CD4-positive, alpha-beta T cell treated with Interleukin-1 beta for 1 hour (primary cell): ENCODE measurements around the gene CCDC188.
"Not testable (repeated sequence)": the region's sequence is repeated elsewhere in the genome, so short reads cannot be mapped to it uniquely, and the experiment has no call there.

Experiments used
- DNase-seq, 2 donors: peaks; one replicate each; pipeline ENCODE4 v3.0.0-alpha.2; 2020 to 2022

The CCDC188 gene

DNA sequence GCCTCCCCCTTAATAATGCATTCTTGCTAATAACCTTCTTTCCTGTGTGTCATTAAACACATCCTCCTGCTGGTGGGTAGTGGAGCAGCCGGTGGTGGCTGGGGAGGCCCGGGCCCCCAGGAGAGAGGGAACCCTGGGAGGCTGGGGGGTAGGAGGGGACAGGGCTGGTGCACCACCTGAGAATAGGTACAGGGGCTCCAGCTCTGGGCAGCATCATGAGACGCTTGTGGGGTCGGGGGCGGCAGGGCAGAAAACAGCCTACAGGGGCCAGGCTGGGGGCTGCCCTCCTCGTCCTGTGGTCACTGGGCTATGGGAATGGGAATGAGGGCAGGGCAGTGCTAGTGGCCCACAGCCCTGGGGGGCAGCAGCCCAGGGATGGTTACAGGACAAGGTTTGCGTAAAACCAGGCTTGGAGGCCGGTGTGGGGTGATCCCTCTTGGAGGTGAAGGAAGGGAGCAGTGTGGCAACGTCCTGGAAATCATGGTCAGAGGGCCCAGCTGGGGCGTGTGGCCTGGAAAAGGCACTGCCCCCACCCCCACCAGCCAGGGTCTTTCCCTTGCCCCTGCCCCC, 18.5 kb upstream of the CCDC188 start:
- no peak for DNase-seq

DNA sequence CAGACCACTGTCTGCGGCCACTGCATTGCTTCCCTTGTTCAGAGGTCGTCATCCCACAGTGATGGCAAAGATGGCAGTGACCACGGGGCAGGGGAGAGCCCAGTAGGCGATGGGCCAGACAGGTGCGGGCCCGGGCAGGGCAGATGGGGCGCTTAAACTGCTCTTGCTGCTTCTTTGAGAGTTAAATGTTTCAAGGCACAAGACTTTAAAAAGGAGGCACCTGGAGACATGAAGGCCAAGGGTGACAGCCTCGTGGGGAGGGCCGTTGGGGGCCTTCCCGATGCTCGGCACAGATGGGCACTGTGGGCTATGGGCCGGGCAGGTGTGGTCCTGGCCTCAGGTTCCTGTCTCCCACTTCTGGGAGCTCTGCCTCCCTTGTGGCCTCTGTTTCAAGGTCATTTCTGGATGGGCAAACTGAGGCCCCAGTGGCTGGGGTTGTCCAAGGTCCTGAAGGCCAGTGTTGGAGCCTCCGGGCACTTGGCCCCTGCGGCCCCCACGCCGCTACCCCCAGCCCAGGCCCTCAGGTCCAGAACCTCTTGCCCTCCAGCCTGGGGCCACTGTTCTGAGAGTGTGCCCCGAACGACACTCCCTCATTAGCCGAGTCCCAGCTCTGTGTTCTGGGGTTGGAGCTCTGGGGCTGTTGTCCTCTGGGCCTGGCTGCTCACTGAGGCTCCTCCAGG, 16.9 kb upstream of the CCDC188 start:
- no peak for DNase-seq

DNA sequence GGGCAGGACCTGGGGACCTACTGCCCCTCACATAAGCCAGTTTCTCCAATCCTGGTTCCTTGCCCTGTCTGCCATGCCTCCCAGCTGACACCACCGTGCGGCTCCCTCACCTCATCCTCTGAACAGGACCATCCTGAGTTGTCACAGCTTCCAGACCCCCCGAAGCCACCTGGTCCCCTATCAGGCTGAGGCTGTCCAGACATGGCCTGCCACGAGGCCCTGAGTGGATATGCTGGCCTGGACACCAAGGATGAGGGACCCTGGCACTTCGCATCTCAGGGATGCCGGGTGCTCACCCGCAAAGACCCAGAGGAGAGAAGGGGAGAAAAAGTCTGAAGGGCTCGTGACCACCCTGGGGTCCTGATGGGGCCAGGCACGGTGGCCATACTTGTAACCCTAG, 15.8 kb upstream of the CCDC188 start:
- DNase-seq = no peak

DNA sequence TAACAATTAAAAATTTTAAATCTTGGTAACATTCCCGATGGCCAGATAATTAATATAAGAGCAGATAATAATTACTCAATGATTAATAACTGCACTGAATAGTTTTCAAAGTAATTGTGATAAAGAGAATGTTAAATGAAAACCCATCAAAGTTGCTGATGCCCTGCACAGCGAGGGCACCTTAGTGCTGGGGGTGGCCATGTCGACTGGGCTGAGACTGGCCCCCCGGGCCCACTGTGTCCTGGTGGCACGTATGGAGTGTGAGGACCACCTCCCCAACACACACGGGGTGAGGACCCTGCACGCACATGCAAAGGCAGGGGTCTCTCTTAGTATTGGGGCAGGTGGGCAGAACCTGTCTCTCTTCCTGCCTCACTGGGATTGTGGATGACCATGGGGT, 15.1 kb upstream of the CCDC188 start:
- DNase-seq = no peak

DNA sequence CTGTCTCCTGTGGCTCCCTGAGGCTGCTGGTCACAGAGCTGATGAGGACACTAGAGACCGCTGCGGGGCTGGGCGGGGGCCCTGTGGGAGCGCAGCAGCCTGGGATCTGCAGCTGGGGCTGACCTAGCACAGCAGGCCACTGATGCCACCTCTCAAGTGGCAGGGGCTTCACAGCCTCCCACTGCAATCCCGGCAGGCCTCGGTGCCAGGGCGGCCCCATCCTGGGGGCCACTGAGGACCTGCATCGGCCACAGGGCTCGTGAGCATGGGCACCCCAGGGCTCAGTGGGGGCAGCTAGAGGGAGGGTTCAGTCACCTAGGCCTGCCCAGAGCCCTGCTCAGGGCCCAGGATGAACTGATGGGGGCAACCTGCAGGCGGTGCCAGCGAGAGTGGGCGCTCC, 14.6 kb upstream of the CCDC188 start:
- DNase-seq = no peak

DNA sequence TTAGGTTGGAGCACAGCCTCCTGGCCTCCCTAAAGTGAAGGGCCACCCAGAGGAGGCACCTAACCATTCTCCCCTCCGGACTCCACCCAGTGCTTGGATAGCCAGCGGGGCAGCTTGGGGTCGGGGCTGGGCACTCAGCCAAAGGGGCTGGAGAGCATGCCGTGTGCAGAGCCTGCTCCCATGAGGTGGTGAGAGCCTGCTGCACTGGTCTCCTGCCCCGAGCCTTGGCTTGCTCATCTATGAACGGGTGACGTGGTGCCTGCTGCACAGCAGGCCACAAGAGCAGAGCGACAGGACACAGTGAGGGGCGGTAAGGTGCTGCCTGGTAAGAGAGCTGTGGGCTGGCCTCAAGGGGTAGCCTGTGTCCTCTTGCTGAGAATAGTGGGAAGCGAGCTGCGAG, 14.0 kb upstream of the CCDC188 start:
- DNase-seq = no peak

DNA sequence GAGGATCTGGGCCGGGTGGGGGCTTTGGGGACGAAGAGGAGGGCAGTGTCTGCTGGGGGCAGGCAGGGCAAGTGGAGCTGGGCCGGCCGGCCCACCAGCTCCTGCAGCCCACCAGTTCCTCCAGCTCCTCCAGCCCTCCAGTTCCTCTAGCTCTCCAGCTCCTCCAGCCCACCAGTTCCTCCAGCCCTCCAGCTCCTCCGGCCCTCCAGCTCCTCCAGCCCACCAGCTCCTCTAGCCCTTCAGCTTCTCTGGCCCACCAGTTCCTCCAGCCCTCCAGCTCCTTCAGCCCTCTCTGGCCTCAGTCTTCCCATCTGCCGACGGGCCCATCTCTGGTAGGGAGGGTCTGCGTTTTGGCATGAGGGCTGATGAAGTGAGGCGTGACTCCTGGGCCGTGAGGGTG, 9.2 kb upstream of the CCDC188 start:
- DNase-seq = no peak

DNA sequence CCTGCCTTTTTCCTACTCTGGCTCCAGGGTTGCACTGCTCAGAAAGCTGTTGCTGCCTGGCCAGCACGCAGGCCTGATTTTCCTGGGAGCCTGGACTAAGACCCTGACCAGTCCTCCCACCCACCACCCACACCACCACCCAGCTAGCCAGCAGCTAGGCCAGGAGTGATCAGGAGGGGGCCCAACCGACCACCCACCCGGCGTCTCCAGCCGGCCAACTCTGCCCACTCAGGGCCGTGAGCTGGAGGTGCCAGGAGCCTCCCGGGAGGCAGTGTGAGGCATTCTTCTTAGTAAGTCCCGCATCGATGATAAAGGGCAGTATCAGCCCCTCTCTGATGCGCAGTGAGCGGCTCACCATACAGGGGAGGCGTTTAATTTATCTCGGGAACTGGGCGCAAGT, 8.7 kb upstream of the CCDC188 start:
- DNase-seq = not testable (repeated sequence)

DNA sequence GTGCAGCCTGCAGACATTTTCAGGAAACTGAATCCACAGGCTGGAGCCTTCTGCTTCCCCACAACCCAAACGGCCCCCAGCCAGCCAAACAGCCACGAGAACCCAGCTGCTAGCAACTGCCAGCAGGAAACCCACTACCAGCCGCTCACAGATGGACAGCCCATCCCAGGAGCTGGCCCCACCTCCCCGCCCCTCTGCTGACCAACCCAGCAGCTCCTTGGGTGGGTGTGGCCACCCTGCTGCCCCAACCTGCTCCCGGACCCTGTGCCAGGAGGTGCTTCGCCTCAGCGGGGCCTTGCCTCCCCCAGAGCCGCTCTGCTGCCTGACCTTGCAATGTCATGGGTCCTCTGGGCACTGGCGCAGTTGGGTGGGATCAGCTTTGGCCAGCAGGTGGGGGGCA, 8.2 kb upstream of the CCDC188 start:
- no peak for DNase-seq

DNA sequence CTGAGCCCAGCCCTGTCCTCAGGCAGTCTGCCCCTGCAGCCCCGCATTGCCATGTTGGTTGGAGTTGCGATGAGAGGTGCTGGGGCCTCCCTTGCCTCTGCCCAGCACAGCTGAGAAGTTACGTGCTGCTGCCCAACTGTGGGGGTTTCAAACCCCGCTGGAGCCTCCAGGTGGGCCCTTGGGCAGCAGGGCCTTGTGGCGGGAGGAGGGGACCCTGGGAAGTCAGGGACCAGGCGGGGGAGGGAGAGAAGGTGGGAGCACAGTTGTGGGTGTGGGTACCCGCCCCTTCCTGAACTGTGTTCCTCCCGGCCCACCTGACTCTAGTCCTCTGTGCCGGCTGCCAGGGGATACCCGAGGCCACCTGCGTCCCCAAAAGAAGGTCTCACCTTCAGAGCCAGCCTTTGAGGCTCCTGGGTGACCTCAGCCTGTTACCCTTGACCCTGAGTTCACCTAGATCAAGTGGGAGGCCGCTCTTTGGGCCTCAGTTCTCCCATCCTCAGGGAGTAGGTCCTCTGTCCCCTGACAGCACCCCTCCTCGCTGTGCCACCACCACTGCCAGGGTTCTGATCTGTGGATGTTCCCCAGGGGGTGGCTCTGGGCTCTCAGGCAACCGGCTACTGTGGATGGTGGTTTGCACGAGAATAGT, 7.7 kb upstream of the CCDC188 start:
- no peak for DNase-seq

DNA sequence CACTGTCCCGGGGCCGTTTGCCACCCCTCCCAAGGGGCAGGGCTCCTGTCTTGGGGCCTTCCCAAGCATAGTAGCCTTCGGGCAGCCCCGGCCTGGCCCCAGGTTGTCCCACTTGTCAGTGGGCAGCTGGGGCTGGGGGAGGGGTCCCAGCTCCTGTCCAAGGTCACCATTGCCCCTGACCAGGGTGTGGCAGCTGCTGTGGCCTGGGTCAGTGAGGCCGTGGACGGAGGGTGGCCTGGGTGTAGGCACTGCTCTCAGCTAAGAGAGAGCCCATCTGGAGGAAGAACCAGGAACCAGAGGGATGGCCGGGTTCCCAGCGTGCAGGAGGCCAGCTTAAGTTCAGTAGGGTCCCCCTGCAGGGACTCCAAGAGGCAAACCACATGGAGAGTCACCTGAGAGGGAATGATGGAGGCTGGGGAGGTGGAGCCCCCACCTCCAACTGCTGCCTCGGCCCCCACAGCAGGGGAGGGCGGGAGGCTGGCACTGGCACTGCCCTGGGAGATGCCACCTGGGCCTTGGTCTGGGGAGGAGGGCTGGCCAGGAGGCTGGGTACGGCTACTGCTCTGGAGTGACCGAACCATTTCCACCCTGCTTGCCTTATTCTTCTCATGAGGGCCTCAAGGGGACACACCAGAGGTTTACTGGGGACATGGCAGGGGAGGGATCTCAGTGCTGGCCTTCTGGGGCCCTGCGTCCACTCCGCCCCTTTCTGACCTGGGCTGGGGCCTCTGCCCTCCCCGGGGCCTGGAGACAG, 6.8 kb upstream of the CCDC188 start:
- DNase-seq = no peak

DNA sequence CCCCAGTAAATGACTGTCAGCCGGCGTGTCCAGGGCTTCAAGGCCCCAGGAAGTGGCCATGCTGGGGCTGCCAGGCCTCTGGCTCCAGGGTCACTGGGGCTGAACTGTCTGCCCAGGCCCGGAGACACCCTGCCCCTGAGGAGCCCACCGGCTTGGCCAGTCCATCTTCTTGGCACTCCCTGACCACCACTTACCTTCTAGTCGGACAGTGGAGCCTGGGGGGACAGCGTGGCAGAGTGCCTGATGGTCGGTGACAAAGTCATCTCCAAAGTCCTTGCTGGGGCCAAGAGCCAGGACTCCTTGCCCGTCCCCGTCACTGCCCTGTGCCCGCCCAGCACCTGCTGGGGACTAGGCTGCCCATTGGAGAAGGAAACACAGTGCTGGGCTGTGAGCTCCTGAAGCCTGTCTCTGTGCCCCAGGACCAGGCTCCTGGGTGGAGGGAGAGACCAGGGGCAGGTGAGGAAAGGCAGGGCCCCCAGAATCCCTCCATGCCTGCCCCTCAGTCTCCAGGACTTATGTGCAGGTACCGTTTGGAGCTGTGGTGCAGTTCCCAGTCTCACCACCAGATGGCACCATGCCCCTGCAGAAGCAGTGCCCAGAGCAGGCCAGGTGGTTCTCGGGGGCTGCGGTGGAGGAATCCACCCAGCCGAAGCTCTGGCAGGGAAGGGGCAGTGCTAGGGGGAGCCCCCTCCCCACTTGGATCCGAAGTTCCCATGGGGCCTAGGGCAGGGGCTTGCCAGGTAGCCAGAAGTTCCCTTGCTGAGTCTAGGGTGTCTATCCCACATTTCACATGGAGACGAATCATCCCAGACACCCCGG, 6.0 kb upstream of the CCDC188 start:
- peak; percentile 86 to 88 for DNase-seq

DNA sequence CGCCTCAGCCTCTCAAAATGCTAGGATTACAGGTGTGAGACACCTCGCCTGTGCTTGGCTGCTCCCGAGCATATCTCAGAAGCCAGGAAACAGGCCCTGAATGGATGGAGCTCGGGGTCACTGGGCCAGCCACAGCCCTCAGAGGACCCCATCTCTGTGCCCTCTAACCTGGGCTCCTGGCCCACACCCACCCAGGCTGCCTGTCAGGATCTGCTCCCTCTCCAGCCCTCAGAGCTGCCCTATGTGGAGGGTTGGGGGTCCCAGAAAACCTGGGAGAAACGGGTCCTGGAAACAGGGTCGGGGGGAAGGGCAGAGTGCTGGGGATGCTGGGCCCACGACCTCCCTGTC, 5.2 kb upstream of the CCDC188 start:
- DNase-seq = no peak

DNA sequence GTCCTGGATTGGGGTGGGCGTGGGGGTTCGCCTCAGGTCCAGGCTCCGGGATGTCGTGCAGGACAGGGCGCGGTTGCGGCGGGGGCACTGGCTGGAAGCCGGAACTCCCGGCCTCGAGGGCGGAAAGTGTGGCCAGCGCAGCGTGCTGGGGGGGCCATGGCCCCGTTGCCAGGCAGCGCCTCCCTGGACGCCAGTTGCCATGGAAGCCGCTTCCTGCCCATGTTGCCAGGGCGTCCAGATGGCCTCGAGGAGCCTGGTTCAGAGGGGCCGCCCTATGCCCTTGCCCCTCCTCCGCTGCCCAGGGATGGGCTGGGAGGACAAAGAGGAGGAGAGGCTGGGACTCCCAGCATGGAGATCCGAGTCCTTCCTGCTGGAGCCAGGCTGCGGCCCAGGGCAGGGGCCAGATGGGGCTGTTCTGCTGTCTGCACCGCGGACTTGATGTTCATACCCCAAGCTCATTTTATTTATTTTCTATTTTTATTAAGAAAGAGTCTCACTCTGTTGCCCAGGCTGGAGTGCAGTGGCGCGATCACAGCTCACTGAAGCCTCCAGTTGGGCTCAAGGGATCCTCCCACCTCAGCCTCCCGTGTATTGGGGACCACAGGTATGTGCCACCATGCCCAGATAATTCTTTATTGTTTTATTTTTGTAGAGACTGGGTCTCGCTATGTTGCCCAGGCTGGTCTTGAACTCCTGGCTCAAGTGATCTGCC, 4.6 kb upstream of the CCDC188 start:
- peak; percentile 12 to 13 for DNase-seq

DNA sequence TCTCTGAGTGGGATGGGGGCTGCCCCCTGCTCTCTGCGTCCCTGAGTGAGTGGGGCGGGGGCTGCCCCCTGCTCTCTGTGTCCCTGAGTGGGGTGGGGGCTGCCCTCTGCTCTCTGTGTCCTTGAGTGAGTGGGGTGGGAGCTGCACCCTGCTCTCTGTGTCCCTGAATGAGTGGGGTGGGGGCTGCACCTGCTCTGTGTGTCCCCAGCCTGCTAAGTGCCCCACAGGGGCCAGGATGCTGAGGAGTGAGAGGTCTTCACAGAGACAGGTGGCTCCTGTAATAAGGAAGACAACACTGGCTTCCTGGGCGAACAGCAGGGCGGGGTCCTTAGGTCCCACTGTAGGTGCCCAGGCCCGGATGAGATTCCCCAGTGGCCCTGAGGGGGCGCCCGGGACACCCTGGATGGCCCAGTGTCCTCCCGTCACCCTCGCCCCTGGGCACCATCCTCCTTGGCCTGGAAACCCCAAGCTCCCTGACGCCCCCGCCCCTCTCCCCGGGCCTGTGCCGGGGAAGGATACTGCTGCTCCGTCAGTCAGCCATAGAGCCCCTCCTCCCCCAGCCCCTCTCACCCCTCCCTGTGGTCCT, 3.8 kb upstream of the CCDC188 start:
- no peak for DNase-seq

DNA sequence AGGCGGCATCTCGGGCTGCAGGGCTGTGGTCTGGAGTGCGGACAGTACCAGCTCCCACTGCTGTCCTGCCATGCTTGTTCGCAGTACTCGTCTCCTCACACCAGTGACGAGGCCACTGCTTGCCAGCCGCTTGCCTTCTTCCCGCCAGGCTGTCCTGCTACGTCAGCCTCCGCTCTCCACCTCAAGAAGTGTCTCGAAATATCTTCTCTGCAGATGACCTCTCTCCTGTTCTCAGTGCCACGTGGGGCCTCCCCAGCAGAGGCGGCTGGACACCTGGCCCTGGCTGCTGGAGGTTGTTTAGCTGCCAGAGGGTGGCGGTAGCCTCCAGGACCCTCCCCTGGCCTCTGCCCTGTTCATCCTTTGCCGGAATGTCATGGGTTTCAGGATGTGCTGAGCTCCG, 3.1 kb upstream of the CCDC188 start:
- no peak for DNase-seq

DNA sequence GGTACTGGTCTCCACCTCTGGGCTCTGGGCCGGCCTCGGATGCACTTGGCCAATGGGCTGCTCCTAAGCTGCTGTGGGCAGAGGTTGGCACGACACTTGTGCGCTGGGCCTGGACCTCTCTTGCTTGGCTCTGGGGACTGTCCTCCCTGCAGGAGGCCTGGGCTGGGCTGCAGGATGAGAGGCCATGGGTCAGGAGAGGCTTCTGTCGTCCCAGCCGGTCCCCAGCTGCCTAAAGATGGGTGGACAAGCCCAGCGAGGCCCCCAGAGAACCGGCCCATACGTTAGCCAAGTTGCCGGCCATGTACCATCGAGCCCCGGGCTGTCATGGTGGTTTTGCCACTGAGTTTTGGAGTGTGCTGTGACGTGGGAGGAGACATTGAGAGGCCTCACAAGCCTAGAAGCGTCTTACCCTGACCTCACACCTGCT, 1.6 kb upstream of the CCDC188 start:
- no peak for DNase-seq

DNA sequence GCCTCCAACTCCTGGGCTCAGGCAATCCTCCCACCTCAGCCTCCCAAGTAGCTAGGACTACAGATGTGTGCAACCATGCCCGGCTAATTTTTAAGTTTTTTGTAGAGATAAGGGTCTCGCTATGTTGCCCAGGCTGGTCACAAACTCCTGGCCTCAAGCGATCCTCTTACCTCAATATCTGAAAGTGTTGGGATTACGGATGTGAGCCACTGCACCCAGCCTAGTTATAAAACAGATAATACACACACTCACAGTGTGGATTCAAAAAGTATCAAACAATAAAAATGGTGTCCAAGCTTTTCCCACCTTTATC, 377 bp upstream of the CCDC188 start:
- no peak for DNase-seq

DNA sequence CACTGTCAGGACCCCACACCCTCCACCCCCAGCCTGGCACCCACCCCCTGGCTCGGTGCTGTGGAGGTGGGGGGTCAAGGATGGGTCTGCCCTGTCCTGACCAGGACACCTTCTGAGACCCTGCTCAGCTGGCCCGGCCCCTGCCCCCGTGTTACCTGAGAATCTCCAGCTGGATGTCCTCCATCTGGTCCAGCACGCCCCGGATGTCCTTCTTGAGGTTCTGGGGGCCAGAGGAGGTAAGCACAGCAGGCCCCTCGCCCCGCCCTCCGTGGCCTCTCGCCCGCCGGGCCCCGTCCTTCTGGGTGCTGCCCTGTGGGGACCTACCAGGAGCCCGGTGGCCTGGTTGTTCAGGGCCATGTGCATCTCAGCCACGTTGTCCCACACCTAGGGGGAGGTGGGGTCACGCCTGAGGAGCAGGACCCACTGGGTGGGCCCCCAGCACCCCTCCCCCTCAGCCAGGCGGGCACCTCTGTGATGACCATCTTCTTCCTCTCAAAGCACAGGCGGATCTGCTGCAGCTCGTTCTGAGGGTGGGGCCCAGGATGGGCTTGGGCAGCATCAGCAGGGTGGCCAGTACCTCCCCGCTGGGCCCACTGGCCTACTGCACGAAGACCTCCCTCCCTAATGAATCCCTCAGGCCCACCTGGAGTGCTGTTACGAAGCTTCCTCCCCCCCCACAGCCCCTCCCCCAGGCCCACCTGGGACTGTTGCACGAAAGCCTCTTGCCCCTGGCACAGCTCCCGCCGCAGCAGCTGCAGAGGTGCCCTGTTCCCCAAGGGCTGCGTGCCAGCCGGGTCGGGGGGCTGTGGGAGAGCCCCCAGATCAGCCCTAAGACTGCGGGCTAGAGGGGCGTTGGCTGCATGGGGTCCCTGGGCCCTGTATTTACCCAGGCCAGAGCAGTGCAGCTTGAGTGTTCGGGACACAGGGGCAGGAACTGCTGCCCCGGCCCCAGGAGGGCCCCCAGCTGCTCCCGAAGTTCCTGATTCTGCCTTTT, 1.3 kb downstream of the CCDC188 start:
- DNase-seq = no peak

DNA sequence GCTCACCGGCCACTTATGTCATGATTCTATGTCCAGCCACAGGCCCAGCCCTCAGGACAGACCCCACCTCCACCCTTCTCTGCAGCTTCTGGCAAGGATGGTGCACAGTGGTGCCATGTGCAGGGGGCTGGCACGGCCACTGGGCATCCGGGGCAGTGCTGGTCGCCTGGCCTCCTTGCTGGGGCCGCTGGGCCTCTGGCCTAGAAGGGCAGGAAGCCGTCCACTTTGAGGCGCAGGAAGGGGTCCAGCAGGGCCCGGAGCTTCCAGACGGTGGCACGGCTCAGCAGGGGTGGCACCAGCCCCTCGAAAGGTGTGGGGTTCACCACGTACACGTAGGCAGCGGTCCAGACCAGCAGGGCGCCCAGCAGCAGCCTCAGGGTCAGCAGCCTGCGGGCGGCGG, 2.4 kb downstream of the CCDC188 start:
- no peak for DNase-seq
